ENCODE data around the gene CHAF1B.

- TF ChIP-seq CTCF (IDR thresholded peaks at IDR 0.05) (no peak), ZFX (IDR thresholded peaks at IDR 0.05; ENCODE audit: borderline replicate concordance) (no peak)
Observed at GRCh38 chr21:36461918-36462486, 76.8 kb downstream of the CHAF1B start.

Data from 22Rv1 (cell line).